Measurements from ENCODE around the gene GTF2F2.
"Not testable (repeated sequence)": the region's sequence is repeated elsewhere in the genome, so short reads cannot be mapped to it uniquely, and the experiment has no call there.

Gene GTF2F2

GRCh38 chr13:45244736-45245135 lies 124.4 kb downstream of the GTF2F2 start:
- H3K4me3 ChIP-seq (ENCODE audit: low read depth, low read length), result not testable (repeated sequence)

- no peak overlapping the region for H3K4me3 ChIP-seq (ENCODE audit: low read depth, low read length)
Measured at GRCh38 chr13:45249662-45250061, 129.4 kb downstream of the GTF2F2 start.

- H3K4me3 ChIP-seq (ENCODE audit: low read depth, low read length), result no peak overlapping the region
Measured at GRCh38 chr13:45254396-45254795, 134.1 kb downstream of the GTF2F2 start.

- H3K4me3 ChIP-seq (ENCODE audit: low read depth, low read length), result no peak overlapping the region
Measured at GRCh38 chr13:45255247-45255987, 135.1 kb downstream of the GTF2F2 start.

DNA sequence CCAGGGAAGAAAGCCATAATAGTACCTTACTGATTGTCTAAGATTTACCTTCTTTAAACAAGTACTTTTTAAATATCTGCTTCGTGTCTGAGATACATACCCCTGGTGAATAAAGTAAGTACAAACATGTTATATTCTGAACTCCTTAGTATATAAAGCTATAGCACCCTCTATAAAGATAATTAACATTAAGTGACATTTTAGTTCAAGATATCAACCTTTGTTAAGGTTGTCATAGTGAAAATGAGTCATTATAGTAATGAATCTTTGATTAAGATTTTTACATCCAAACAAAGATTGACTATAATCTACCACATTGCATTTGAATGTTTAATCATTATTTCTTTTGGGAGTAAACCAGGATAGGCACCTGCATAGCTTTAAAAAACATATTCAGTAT lies 135.9 kb downstream of the GTF2F2 start:
- H3K4me3 ChIP-seq (ENCODE audit: low read depth, low read length), result no peak overlapping the region

DNA sequence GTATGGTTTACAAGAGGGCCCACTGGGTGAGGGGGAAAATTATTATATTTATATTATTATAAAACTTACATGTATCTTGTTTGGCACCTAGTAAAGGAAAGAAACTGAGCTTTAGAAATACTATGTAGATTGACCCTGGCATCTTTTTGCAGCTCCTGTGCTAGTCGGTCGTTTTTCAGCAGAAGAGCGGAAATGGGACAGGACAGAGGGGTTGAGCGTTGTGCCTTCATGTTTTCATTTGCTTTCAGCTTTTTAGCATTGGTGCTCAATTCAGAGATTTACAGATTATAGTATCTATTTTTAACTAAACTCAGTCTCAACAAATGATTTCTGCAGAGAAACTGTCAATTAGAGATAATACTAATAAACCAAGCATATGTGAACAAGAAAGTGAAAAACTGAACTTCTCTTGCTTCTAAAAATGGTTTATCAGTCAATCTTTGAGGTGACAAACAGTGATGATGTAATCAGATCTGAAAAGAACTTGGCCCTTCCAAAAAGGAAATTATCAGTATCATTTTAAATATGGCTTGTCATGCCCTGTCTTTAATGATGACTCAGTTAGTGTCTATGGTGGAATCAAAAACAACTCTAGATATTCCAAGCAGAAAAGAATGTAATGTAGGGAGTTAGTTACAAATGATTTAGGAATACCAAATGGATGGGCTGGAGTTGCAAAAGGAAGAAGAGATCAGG lies 137.5 kb downstream of the GTF2F2 start:
- H3K4me3 ChIP-seq (ENCODE audit: low read depth, low read length), result no peak overlapping the region

DNA sequence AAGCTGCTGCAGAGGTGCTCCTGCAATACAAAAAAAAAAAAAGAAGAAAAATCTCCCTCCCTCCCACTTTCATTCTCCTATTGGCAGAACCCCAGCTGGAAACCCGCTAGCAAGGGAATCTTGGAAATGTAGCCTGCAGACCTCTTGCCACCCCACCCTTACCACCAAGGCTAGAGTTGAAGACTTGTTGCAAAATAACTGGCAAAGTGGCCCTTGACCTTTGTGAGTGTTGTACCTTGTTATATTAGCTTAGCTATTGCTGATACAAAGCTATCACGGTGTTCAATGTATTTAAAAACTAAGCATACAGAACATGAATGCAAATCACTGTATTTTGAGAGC lies 138.0 kb downstream of the GTF2F2 start:
- no peak overlapping the region for H3K4me3 ChIP-seq (ENCODE audit: low read depth, low read length)

DNA sequence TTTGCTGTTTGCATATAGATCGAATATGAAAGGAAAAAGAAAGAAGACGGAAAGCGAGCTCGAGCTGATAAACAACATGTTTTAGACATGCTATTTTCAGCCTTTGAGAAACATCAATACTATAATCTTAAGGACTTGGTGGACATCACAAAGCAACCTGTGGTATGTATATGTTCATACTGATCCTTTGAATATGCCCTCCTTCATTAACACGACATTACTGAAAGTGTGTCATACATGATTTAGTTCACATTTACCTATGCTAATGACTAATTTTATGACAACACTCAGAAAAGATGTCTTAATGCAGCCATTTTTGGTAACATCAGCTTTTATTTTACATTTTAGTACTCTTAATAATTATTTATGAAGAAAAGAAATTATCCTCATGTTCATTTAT lies 146.9 kb downstream of the GTF2F2 start:
- H3K4me3 ChIP-seq (ENCODE audit: low read depth, low read length), result no peak overlapping the region

DNA sequence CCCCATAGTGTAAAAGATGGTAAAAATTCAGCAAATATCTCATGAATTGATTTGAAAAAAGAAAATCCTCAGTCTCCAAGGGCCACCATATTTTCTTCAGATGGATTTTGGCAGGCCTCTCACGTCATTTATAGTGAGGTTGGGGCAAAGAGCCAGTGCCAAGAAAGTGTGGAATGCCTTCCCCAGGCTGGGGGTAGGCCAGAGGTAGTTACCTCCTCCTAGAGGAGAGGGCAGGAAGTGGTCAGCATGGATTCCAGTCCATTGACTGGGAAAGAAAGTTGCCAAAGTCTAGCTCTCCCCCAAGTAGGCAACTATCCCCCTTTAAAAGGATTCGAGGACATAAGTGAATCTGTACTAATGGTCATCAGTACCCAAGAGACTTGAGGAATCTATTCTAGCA lies 148.9 kb downstream of the GTF2F2 start:
- no peak overlapping the region for H3K4me3 ChIP-seq (ENCODE audit: low read depth, low read length)

DNA sequence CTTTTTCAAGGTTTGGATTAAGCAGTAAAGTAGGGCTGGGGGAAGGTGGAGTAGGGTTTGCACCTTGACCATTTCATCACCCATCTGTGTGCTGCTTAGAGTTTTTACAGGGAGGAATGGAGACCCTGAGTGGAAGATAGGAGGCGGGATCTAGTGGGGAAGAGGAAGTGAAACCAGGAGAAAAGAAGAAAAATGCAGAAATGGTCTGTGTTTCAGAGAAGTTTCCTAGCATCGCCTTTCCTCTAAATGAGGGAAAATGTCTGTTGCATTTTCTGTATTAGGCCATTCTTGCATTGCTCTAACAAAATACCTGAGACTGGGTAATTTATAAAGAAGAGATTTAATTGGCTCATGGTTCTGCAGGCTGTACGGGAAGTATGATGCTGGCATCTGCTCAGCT lies 156.6 kb downstream of the GTF2F2 start:
- no peak overlapping the region for H3K4me3 ChIP-seq (ENCODE audit: low read depth, low read length)

DNA sequence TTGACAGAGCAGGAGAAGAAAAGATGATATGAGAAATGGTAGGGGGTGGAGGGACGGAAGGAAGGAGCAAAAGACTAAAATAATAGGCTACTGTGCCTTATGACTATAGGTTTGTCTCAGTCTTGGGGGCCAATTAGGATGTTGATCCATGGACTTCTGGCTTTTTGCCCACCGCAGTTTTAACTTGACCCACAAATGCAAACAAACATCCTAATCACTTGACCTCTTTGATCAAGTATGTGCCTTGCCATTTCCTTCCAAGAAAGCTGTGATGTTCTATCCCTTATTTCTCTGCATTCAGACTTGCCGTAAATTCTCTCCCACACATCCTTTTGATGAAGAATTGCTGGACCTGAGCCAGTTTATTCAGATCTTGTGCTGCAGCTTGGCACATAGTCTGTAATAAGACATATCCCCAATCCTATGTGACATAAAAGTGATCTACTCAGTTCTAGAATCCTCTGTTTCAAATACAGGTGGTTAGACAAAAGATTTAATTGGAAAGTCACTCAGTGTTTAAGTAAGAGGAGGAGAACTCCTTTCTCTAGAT lies 157.9 kb downstream of the GTF2F2 start:
- no peak overlapping the region for H3K4me3 ChIP-seq (ENCODE audit: low read depth, low read length)

GRCh38 chr13:45280011-45280410 lies 159.7 kb downstream of the GTF2F2 start:
- no peak overlapping the region for H3K4me3 ChIP-seq (ENCODE audit: low read depth, low read length)

DNA sequence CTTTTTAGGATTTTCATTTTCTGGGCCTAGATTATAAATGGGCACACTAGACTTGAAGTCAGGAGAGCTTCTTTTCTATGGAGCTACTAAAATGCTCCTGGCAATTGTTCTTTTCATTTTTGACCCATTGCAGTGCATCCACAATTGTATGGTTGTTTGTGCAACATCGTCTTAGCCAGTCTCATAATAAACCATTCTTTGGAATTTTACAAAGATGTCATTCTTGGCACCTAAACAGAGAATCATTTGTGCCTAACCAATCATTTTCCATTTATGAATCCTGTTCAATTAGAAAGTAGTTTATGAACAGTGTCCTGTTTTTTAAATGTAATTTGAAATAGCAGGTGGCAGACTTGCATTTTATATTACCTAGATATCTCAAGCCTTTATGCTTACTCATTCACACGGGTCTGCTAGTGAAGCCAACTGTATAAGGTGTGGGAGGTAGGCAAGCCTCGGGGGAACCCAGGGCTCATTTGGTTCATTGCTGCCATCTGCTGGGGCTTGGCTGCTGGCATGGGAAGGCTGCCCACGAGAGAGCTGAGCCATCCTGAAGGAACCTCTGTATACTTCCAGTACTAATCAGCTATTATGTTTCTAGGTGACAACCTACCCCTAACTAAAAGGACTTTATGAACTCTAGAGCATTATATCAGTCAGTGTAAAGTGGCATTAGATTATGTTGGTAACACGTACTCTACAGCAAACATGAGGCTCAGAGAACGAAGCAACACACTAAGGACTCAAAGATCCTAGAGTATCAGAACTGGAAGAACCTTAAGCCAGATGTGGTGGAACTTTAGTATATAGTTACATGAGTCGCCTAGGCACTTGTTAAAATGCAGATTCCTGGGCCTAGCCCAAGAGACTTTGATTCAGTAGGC lies 160.7 kb downstream of the GTF2F2 start:
- H3K4me3 ChIP-seq (ENCODE audit: low read depth, low read length), result no peak overlapping the region

DNA sequence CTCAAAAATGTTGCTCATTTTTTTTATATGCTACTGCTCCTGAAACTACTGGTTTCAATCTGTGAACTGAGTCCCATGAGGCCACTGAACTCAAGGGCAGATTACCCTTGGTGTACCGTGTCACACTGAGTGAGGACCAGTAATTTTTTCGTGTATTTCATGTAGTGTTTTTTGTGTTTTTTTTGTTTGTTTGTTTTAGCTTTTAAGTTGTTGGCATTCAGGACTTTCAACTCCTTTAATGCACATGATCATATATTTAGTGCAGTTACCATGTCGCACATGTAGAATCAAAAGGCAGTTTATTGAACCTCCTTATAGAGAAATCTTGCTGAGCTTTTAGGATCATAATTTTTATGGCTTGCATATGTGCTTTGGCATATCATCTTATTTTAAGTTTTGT lies 162.7 kb downstream of the GTF2F2 start:
- H3K4me3 ChIP-seq (ENCODE audit: low read depth, low read length), result no peak overlapping the region

GRCh38 chr13:45289936-45290563 lies 169.7 kb downstream of the GTF2F2 start:
- no peak overlapping the region for H3K4me3 ChIP-seq (ENCODE audit: low read depth, low read length)

DNA sequence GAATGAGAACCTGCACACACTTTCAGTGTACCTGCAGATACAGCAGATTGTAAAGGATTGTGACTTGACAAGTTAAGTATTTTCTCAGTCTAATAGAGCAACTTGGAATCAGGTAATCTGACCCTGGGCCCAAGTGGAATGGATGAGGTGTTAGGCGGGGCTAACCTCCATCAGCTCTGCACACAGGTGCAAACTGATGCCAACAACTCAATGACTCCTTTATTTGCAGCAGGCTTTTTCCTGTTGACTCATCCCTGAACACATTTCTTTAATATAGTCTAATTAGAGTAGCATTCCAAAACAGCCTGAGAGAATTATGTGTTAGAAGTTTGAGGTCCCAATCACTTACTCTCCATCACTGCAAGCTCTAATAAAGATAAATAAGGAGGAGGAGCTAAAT lies 171.9 kb downstream of the GTF2F2 start:
- no peak overlapping the region for H3K4me3 ChIP-seq (ENCODE audit: low read depth, low read length)

DNA sequence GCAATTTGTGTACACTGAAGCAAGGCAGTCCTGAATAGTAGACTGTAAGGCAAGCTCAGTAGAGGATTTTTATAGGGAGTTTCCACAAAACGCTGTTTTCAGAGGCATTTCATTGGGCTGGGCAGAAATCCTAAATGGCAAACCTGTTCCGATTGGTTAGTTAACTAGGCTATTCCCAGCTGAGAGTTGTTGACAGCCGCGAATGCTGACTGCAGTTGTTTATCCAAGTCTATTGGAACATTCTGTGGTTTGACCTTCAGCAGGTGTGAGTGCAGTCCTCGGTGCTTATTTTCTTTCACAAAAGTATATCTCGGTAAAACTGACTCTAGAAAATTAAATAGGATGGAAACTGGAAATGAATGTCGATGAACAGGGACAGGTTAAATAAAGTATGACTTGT lies 175.2 kb downstream of the GTF2F2 start:
- H3K4me3 ChIP-seq (ENCODE audit: low read depth, low read length), result no peak overlapping the region

DNA sequence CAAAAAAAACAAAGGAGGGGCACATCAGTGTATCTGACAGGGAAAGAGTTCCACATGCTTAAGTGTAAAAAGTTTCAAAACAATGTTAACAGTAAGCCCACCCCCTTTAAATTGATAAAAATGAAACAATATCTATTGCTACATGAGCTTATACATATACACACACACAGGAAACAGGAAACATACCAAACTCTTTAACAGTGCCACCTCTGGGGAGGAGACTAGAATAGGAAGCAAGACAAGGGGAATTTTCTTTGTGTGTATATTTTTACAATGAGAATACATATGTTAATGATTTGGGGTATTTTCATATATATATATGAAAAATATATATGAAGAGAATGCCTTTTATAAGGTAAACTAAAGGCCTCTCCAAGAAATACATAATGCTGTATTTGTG lies 175.9 kb downstream of the GTF2F2 start:
- no peak overlapping the region for H3K4me3 ChIP-seq (ENCODE audit: low read depth, low read length)

- H3K4me3 ChIP-seq (ENCODE audit: low read depth, low read length), result no peak overlapping the region
Measured at GRCh38 chr13:45297456-45298205, 177.3 kb downstream of the GTF2F2 start.

DNA sequence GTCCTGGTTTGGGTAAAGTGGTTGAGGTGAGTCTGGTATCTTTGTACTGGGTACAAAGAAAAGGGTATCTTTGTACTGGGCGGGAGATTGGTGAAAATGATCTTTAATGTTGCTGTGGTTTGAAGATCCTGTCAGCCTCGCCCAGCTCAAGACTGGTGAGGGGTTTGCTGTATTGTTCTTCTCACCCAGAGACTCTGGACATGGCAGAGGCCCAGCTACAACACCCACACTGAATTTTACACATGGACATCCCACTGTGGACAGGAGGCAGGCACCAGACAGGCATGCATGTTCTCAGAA lies 177.8 kb downstream of the GTF2F2 start:
- no peak overlapping the region for H3K4me3 ChIP-seq (ENCODE audit: low read depth, low read length)

GRCh38 chr13:45298550-45298949 lies 178.2 kb downstream of the GTF2F2 start:
- not testable (repeated sequence) for H3K4me3 ChIP-seq (ENCODE audit: low read depth, low read length)
